ENCODE data around the gene PCDH8. TPM values are rescaled to one million over a fixed set of nuclear protein-coding genes. Genes with fewer than 3 reads are reported as not detected.

Gene PCDH8
- total RNA-seq, 2 donors from 2014 or later: 0.12 TPM; not detected in 1

DNA sequence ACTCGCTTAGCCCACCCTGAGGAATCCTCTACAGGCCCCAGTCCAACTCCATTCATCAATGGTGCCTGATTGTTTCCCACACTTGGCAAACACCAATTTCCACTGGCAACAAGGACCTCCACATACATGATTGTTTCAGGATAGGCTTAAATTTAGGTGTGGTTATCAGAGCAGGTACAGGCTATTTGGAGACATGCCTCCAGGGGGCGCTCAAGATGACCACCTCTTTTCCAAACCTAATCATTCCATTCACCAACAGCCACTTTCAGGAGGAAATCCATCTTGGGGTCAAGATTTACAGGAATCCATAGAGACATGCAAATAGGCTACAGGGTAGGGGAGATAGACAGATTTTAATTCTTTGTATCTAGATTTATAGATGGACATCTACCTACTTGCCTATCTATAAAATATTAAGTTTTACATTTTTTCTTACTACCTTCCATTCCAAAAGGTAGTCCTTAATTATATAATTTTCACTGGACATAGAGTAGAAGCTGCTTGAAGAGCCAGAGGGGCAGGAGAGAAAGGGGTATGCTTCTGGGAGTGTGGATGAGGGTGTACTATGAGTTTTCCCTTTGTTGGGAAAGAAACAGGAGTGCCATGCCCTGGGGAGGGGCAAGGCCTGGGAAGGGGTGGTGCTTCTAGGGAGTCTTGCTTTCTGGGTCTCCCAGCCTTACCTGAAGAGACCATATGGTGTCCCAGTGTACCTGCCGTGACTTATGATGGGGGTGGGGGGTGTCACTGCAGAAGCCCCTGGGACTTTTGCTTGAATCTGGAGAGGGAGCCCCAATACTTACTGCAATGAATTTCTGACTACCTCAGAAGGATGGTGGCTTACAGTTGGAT, 14.1 kb upstream of the PCDH8 start:
- intact Hi-C loops (cut with DNase I, micrococcal nuclease): no loop called here
- peak in 1 of 2 donors; percentile 58 for DNase-seq
- ATAC-seq: peak; percentile 44

DNA sequence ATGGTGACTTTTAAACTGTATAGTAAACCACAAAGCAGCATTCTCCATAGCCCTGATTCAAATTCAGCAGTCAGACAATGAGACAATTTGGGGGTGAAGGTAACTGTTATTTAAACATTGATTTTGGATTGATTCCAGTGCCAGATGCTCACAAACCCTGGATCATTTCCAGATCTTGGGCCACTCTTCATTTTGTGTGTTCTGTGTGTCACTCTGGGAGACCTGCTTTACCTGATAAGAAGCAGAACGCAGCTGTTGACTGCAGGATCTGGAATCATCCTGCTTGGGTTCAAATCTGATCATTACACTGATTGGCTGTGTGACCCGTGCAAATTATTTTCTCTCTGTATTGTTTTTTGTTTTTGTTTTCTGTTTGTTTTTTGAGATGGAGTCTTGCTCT, 4.0 kb upstream of the PCDH8 start:
- intact Hi-C loops (cut with DNase I, micrococcal nuclease): no loop called here

DNA sequence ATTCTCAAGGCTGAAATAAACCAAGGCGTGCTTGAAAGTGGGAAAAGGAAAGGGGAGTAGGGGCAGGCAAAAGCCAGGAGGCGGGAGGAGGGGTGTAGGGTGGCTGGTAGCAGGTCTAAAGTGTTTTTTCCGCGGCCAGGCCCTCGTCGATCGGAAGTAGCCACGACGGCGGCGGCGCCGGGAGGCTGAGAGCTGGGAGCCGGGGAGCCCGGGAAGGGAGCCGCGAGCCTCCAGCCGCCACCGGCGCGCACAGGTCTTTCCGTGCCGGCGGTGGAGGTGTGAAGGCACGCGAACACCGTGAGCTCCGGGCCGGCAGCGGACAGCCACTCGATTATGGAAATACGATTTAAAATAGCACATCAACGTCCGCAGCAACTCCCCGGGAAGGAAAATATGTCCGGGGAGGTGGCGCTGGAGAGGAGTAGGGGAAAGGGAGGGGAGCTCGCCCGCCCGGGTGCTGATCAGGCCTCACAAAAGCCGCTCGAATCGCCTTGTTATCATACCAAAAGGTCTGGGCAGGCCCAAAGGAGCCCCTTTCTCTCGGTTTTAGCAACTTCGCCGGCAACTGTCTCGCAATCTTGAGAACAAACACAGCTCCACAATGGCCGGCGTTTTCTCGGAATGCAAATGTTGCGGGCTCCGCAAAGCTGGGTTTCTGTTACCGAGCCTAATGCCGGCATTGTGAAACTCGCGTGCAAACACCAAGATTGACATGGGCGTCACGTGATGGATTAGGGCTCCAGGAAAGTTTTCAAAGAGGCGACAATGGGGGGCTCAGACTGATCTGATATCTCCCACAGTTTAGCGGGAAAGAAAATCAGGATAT, 2.9 kb upstream of the PCDH8 start:
- ATAC-seq: peak; percentile 64

More for the DNA sequence above, 4.0 kb upstream of the PCDH8 start:
- no peak for ATAC-seq
- no peak for DNase-seq

DNA sequence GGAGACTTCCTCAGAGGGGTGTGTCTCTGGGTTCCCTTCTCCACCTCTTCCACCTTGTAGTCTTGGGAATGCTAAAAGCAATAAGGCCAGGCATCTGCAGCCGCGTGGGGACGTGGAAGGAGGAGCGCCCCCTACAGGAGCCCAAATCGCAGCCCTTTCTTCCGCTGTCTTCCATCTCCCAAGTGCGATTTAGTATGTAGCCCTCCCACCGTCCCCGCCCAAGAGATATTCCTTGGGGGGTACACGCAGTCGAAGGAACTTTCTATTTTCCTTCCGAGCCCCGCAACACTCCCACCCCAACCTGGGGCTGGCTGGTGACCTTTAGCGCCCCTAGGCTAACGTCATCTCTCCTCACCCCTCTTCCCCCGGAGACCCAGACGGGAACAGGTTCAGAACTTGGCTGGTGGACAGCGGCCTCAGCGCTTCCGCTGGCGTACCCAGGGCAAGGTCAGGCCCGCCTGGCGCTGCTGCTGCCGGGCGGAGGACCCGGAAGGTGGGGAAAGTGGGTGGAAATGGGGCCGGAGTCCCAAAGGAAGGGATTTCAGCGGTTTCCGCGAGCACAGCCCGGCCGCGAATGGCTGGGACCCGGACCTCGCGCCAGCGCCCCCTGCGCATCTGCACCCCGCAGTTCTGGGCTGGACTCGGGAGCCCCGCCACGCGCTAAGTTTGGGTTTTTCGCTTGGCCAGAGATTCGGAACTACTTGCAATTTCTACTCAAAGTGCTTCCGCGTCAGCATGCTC, 2.1 kb upstream of the PCDH8 start:
- ATAC-seq (peak; percentile 91), DNase-seq (peak; percentile 66 to 79)
- intact Hi-C loops (cut with DNase I, micrococcal nuclease): no loop called here

More for the DNA sequence above, 2.9 kb upstream of the PCDH8 start:
- DNase-seq: peak; percentile 28 to 34
- intact Hi-C loops (cut with DNase I, micrococcal nuclease): no loop called here

DNA sequence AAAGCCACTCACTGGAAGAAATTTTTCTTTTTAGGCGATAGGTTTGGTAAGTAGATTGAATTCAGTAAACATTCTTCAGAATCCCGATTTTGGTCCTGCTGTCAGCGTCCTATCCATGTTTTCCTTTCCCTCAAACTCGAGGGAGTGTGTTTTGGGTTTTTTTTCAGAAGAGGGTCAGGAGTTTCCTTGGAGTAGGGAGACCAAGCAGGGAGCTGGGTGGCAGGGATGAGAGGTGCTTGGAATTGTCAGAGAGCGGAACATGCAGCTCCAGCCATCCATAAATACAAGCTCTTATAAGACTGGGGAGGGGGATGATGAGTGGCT, 1.6 kb upstream of the PCDH8 start:
- intact Hi-C loops (cut with DNase I, micrococcal nuclease): no loop called here
- ATAC-seq (no peak), DNase-seq (no peak)

DNA sequence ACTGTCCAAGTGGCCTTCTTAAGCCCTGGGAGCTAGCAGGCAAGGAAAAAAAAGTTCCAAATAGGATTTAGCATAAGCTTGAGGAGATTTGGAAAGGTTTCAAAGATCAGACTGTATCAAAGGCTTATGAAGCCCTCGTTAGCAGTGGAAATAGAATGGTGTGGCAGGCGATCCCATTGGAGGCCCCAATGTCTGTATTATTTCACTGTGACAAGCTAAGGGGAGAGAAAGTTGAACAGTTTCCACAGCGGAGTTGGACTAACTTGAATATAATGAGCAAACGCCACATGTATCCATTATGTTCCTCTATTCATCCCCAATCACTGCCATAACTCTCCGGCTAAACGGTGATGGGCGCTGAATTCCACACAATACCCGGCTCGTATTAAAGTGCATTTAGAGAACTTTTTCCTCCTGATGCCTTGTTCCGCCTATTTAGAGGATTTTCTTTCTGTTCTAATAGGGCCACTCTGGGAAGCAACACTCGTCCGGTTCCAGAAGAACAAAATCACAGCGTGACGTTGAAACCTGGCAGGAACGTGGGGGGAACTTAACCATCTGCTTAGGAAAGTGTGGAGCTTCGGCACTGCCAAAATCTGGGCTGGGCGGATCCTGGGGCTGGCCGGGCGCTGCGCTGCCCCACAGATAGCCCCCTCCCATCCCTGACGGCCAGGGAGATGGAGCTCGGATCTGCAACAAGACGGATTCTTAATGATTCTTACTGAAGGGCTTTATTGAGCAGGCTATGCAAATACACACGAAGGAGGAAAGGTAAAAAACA, 1.0 kb upstream of the PCDH8 start:
- ATAC-seq (no peak), DNase-seq (no peak)
- intact Hi-C loops (cut with DNase I, micrococcal nuclease): no loop called here

DNA sequence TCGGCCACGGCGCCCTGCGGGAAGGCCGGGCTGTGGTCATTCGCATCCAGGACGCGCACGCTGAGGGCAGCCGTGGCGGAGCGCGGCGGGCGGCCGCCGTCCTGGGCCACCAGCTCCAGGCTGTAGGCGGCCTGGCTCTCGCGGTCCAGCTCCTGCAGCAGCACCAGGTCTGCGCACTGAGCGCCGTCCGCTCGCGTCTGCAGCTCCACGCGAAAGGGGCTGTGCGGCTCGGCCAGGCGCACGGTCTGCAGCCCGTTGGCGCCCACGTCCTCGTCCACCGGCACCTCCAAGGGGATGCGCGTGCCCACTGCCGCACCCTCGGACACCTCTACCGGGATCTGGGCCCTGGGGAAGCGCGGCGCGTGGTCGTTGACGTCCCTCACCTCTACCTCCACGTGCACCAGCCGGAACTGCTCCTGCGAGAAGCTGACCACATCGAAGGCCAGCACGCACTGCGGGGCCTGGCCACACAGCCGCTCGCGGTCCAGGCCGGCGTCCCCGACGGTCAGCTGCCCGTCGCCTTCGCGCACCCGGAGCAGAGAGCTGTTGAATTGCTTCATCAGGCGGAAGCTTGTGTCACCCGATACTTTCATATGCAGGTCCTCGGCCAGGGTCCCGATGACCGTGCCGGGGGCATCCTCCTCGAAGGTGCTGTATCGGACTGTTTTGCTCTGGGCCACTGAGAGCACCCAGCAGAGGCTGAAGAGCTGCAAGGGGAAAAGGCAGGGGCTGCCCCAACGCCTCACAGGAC, 583 bp downstream of the PCDH8 start:
- ATAC-seq: no peak
- no peak for DNase-seq
- intact Hi-C loops (cut with DNase I, micrococcal nuclease): no loop called here

DNA sequence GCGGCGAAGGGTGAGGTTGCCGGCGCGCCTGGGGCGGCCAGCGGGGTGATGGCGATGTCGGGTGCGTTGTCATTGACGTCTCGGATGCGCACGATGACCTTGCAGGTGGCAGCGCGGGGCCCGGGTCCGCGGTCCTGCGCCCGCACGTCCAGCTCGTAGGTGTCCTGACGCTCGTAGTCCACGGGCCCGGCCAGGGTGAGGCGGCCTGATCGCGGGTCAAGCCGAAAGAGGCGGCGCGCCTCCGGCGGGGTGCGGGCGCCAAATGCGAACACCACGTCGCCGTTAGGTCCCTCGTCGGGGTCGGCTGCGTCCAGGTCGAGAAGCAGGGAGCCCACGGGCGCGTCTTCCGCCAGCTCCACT, 1.1 kb downstream of the PCDH8 start:
- ATAC-seq (no peak), DNase-seq (no peak)
- intact Hi-C loops (cut with DNase I, micrococcal nuclease): no loop called here

DNA sequence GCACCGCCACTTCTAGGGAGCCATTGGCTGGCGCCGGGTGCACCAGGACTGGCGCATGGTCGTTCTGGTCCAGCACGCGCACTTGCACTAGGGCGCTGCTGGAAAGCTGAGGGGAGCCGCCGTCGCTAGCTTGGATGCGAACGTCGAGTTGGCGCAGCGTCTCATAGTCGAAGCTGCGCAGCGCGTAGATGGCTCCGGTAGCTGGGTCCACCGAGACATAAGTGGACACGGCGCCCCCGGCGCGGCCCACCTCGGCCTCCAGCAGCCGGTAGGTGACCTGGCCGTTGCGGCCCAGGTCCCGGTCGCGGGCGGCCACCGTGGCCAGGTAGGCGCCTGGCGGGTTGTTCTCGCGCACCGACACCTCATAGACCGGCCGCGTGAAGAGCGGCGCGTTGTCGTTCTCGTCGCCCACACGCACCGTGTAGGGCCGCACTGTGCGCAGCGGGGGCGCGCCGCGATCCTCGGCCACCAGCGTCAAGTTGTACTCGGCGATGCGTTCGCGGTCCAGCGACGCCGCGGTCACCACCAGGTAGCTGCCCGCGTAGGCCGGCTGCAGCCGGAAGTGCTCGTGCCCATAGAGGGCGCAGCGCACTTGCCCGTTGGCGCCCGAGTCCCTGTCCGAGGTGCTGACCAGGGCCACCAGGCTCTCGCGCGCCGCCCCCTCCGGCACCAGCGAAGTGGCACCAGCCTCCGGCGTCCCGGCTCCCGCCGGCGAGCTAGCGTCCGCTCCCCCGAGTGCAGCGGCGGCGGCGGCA, 1.7 kb downstream of the PCDH8 start:
- DNase-seq (peak in 1 of 2 donors; percentile 45), ATAC-seq (peak; percentile 42)
- intact Hi-C loops (cut with DNase I, micrococcal nuclease): no loop called here

DNA sequence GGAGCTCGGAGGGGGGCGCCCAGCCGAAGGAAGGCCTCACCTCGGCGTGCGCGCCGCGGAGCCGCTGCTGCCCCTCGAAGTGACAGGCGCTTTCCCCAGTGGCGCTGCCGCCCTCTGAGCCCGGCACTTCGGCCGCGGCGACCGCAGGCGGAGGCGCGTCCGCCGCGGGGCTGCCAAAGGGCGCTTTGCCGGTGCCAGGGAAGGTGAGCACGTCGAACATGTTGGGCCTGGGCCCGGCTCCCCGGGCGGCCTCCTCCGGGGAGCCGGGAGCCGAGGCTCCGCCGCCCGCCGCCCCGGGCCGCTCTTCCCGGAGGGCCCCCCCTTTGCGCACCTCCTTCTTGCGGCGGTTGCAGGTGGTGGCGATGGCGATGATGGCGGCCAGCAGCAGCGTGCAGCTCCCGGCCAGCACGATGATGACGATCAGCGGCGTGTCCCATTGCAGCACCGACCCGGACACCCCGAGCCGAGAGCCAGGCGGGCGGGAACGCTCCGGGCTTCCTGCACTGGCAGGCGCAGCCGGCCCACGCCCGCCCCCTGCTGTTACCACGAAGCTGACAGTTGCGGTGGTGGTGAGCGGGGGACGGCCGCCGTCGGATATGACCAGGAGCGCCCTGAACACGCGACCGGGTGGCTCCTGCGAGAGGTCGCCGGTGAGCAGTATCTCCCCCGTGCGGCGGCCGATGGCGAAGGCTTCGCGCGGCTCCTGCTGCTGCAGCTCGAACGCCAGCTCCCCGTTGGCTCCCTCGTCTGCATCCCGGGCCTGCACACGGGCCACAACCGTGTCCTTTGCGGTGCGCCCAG, 2.5 kb downstream of the PCDH8 start:
- intact Hi-C loops (cut with DNase I, micrococcal nuclease): no loop called here
- DNase-seq (peak in 1 of 2 donors; percentile 59), ATAC-seq (peak; percentile 57)

DNA sequence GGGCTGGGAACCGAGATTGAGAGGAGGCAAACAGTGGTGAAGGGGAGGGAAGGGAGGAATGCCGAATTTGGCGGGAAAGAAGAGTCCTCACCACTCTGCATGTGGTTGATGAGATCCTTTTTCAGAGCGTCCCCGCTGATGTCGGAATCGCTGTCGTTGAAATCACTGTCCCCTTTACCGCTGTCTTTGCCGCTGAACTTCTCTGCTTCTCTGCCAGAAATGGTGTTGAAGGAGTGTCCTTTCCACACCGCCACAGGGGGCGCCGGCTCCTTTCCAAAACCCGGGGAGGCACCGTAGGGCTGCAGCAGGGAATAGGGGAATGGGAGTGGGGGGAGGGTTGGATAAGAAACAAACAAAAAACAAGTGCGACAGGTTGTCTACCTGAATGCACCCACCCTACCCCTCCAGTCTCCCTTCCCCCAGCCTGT, 3.1 kb downstream of the PCDH8 start:
- peak; percentile 27 for ATAC-seq
- DNase-seq: no peak
- intact Hi-C loops (cut with DNase I, micrococcal nuclease): no loop called here

DNA sequence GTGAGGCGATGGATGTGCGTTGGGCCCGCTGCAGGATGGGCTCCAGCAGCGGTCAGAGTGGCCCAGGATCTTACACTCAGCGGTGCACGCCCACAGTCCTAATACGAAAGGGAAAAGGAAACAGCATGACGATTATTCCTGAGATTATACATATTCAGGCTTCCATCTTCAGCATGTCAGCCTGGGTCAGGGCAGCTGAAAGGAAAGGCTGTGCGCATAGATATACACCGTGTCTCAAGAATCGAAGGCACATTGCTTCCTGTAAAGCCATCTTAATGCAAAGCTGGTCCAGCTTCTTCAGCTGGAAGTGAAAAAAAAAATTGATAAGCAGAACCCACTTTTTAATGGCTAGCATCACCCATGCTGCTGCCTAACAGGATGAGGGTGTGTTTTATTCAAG, 3.6 kb downstream of the PCDH8 start:
- DNase-seq (no peak), ATAC-seq (no peak)
- intact Hi-C loops (cut with DNase I, micrococcal nuclease): no loop called here

DNA sequence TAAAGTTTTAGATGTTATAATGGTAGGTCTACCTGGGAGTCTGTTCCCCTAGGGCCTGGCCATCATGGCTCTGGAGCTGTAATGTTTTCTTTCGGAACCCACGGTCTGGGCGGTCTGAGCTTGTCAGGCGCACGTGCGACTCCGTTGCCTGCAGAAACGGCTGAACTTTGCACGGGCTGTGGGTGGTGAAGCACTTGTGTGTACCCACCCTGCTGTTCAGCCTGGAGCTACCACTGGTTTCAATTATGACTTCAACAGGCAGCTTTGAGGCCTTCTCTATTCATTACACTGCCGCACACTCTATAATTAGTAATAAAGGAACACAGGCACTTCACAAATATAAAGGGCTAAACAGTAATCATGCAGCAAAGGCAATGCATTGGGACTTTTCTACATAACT, 6.0 kb downstream of the PCDH8 start:
- ATAC-seq: peak; percentile 42

DNA sequence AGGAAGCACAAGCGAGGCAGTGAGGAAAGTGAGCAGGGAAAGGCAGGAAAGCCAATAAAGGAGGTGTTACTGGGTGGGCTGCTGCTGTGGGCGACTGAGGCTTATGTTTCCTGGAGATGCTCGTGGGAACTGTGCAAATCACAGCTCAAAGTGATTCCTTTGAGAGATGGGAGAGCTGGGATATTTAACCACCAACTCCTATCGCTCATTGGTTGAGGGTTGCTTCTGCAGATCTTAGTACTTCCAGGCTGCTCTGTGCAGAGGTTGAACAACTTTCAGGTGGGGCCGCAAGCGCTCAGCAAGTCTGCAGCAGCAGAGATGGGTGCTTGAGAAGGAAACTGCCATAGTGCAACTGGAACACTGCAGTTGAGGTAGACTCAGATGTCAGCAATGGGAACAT, 8.4 kb downstream of the PCDH8 start:
- ATAC-seq (no peak), DNase-seq (no peak)
- intact Hi-C loops (cut with DNase I, micrococcal nuclease): no loop called here

More for the DNA sequence above, 6.0 kb downstream of the PCDH8 start:
- peak in 1 of 2 donors; percentile 6 for DNase-seq
- intact Hi-C loops (cut with DNase I, micrococcal nuclease): no loop called here

DNA sequence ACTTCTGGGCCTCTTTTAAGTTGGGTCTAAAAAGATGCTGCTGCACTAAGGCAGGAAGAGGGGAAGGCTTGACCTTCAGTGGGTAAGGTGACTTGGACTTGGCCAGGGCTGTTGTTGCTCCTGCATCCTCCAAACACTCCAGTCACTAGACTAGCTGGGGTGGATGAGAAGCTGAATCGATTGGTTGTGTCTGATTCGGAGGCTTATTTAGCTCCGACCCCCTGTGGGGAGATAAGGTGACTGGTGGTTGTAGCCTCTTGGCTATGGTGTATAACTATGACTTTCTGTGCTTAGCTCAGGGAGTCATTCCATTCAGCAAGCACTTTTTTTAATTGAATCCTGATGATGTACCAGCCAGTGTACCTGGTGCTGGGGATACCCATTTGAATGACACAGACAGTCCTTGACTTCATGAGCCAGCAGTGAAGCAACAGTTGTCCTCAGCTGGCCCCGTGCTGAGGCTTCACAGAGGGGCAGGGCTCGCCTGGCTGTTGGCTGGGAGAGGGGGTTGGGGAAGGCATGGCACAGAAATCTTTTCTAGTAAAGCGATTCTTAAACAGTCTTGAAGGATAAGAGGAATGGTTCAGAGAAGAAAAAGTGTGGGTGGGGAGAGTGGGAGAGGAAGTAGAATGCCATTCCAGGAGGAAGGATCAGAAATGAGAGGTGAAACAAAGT, 9.9 kb downstream of the PCDH8 start:
- intact Hi-C loops (cut with DNase I, micrococcal nuclease): no loop called here

DNA sequence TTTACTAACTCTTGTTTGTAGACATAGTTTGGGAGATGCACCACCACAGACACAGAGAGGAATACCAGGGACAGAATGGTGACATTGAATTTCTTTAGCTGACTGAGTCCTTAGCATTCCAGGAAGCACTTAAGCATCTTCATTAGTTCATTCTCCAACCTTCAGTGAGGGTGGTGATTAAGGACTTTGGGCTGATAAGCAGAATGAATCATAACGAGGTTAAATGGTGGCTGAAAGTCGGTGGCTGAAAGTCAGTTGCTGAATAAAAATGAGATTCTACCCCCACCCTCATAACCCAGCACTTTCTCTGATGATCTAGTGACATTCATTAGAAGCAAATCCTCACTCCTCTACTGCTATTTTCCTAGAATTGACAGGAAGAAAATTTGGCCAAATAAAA, 10.6 kb downstream of the PCDH8 start:
- DNase-seq (no peak), ATAC-seq (no peak)
- intact Hi-C loops (cut with DNase I, micrococcal nuclease): no loop called here

More for the DNA sequence above, 9.9 kb downstream of the PCDH8 start:
- DNase-seq (no peak), ATAC-seq (no peak)

Data from left colon (tissue), 2 donors.